Stimulated activated CD8-positive, alpha-beta memory T cell treated with anti-CD3 and anti-CD28 coated beads, Interleukin-4, amount 100 ng/mL, for 4 hours (primary cell): ENCODE data around the gene RPP21.

ENCODE experiments used
- DNase-seq, 2 donors: peaks; one replicate each; pipeline ENCODE4 v3.0.0-alpha.2; 2020; ENCODE audit warnings: low read depth in 2 of 2, low spot score in 1 of 2

Gene RPP21

DNA sequence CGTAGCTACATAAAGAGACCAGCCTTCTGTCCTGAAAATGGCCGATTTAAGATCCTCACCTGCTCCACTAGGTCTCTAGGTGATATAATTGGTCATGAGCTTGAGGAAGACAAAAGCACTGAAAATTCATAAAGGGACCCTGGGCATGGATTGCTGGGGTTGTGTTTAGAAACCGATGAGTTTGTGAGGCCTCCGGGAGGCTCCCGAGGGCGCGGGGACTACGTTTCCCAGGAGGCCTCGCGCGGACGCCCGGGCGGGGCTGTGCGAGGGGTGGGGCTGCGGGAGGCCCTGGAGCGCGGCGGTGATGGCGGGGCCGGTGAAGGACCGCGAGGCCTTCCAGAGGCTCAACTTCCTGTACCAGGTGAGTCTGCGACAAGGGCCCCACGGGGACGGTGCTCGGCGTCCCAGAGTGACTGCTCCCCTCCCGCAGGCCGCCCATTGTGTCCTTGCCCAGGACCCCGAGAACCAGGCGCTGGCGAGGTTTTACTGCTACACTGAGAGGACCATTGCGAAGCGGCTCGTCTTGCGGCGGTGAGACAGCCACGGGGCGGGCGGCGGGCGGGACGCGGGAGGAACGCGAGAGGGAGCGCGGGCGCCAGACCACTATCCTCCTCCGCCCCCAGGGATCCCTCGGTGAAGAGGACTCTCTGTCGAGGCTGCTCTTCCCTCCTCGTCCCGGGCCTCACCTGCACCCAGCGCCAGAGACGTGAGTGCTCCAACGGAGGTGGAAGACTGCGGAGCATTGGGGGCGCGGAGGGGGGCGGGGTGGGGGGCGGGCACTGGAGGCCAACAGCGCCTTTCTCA, at the start of gene RPP21:
Gene RPP21, plus strand, starts transcription at position 289 of the 804 bp plus-strand sequence. Its CDS starts 16 bp downstream, at position 305.
- DNase-seq = peak; percentile 65 to 77

GRCh38 chr6:30295837-30296236, 49.1 kb upstream of the RPP21 start:
- DNase-seq = no peak

GRCh38 chr6:30304002-30304401, 41.0 kb upstream of the RPP21 start:
- DNase-seq = no peak

DNA sequence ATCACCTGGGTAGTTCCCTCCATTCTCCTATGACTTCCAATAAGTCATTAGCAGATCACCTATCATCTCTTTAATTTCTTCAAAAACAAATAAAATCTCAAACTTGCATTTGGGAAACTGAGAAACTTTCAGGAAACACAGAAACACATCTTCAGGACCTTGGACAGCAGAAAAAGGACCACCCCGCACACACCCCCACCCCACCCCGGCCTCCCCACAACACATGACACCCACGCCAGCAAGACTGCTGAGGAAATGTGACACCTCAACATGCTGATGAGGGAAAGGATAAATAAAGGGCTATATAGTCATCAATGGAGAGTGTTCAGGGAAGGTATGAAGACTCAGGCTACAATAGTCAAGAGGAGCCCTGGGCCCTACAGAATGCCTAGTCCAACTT, 33.9 kb upstream of the RPP21 start:
- DNase-seq = no peak

DNA sequence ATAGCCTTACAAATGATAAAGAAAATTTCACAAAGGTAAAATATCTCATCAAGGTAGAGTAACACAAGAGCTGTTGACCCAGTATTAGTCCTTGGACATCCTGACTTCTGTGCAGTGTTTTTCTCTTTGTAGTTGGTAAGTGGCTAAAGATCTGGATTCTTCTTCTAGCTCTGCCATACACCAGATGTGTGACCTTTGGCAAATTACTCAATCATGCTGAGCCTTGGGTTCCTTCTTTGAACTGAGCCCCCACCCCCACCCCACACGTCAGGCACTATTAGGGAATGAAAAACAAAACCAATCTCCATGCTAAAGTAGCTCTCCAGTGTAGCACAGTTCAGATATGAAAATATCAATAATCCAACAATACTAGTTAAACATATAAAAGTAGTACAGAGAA, 33.3 kb upstream of the RPP21 start:
- DNase-seq = no peak

GRCh38 chr6:30312266-30312665, 32.7 kb upstream of the RPP21 start:
- DNase-seq = no peak

DNA sequence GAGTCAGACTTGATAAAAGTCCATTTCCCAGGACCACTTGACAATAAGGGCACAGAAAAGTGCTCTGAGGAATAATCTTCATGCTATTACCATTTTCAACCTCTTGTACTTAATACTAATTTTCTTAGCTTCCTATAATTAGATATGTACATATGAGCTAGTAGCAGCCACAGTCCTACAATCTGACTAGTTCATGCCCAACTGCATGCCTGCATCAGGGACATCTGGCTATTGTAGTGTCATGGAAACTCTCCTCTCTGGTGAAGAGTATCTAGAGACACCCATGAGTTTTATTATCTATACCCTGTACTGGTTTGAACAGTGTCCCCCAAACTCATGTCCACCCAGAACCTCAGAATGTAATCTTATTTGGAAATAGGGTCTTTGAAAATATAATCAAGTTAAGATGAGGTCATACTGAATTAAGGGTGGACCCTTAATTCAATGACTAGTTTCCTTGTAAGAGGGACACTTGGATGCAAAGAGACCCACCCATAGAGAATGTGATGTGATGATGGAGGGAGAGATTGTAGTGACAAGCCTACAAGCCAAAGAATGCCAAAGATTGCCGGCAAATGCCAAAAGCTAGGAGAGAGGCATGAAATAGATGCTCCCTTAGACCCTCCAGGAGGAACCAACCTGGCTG, 32.2 kb upstream of the RPP21 start:
- no peak for DNase-seq

- no peak for DNase-seq
These were observed 29.8 kb upstream of the RPP21 start for GRCh38 chr6:30315156-30315555.

GRCh38 chr6:30317913-30318589, 26.9 kb upstream of the RPP21 start:
- DNase-seq = no peak

GRCh38 chr6:30319146-30319835, 25.7 kb upstream of the RPP21 start:
- no peak for DNase-seq

DNA sequence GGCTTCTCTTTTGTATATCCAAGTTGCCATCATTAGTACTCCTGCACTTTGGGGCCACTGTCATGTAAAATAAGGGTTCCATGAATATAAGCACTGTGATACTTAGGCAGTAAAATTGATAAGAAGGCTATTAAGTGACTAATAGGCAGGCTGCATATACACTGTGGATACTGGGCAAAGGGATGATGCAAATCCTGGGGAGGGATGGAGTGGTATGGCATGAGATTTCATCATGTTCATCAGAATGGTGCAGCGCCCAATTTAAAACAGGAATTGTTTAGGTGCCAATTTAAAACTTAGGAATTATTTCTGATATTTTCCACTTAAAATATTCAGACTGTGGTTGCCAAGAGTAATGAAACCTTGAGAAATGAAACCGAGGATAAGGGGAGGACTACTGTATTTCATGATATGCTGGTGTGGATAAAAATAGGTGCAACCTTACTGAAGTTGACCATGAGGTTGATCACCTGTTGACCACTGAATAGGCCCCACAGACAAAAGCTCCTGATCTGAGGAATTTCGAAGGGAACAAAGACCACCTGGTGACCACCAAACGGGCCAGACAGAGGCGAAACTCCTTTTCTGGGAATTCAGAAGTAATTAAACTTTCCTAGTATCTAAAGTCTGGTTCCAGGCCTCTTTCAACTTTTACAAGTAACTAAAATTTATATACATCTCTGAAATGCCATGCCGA, 23.1 kb upstream of the RPP21 start:
- DNase-seq = no peak

GRCh38 chr6:30322527-30323501, 22.1 kb upstream of the RPP21 start:
- no peak for DNase-seq

GRCh38 chr6:30323806-30324205, 21.1 kb upstream of the RPP21 start:
- no peak for DNase-seq

- peak in 1 of 2 donors; percentile 72 for DNase-seq
These were observed 19.6 kb upstream of the RPP21 start for GRCh38 chr6:30325150-30325872.

GRCh38 chr6:30325873-30326525, 19.0 kb upstream of the RPP21 start:
- peak; percentile 56 to 65 for DNase-seq

DNA sequence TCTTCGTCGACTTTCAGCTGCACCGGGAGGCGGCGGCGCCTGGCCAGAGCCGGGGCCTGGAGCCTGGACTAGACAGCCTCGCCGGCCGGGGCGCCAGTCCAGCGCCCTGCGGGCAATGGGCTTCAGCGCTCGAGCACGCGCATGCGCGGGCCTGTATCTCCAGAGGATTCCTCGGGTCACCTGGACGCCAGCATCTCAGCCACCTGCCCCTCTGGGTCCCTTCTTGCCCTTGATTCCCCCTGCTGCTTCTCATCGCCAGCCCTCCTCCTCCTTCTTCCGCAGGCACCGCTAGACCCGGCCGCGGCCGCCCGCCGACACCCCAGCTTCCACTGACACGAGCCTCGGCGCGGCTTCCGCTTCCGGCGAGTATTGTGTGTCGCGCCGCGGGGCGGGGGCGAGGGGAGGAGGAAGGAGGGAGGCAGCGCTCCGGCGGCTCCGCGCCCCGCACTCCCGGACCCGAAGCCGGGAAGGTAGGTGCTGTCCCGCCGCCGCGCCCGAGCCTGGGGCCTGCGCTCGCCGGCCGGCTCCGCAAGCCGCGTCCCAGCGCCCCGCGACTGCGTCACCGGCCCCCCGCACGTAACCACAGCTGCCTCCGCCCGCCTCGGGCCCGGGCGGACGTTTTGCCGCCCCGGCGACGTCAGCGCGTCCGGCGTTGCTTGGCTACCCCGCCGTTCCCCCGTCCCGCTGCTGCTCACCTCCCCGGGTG, 18.3 kb upstream of the RPP21 start, which contains the start of gene TRIM39:
Gene TRIM39, plus strand, starts transcription at position 402 of the 706 bp plus-strand sequence. CDS start 2,391 bp downstream, outside the sequence.
- DNase-seq = peak; percentile 74 to 76

- DNase-seq = no peak
These were observed 17.7 kb upstream of the RPP21 start for GRCh38 chr6:30327232-30327746.
